GM04504 (cell line): Measurements from ENCODE around the gene EFNA4.
A peak's percentile ranks its signal among the peaks of the same experiment; 100 is the strongest.

Experiments
- DNase-seq: peaks from one replicate; pipeline ENCODE4 v3.0.0-alpha.2; 2012; ENCODE audit warnings: low read depth

The EFNA4 gene, protein sequence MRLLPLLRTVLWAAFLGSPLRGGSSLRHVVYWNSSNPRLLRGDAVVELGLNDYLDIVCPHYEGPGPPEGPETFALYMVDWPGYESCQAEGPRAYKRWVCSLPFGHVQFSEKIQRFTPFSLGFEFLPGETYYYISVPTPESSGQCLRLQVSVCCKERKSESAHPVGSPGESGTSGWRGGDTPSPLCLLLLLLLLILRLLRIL

DNA sequence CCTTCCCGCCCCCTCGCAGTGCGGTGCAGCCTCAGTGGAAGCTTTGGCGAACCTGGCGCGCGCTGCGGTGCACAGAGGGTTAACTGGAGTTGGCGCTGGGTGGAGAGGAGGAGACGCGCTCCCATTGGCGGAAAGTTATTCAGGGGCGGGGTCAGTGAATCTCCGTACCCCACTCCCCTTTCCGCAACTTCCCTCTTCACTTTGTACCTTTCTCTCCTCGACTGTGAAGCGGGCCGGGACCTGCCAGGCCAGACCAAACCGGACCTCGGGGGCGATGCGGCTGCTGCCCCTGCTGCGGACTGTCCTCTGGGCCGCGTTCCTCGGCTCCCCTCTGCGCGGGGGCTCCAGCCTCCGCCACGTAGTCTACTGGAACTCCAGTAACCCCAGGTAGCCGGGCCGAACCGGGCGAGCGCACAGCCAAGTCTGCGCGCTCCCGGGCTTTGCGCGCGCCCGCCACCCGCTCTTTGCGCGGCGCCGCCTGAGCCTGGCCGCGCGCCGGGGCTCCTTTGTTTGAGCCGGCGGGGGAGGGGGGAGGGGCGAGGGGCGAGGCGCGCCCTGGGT, at the start of gene EFNA4:
Gene EFNA4, plus strand, starts transcription at position 191 of the 561 bp plus-strand sequence. Its CDS starts 84 bp downstream, at position 275.
- DNase-seq, result peak; percentile 53

DNA sequence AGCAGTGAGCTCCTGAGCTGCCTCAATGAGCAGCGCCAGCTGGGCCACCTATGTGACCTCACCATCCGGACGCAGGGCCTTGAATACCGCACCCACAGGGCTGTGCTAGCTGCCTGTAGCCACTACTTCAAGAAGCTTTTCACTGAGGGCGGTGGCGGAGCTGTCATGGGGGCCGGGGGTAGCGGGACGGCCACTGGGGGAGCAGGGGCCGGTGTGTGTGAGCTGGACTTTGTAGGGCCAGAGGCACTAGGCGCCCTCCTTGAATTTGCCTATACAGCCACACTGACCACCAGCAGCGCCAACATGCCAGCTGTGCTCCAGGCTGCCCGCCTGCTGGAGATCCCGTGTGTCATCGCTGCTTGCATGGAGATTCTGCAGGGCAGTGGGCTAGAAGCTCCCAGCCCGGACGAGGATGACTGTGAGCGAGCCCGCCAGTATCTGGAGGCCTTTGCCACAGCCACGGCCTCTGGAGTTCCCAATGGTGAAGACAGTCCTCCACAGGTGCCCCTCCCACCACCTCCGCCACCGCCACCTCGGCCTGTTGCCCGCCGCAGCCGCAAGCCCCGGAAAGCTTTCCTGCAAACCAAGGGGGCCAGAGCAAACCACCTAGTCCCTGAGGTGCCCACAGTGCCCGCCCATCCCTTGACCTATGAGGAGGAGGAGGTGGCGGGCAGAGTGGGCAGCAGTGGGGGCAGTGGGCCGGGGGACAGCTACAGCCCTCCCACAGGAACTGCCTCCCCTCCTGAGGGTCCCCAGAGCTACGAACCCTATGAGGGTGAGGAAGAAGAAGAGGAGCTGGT, 48.6 kb upstream of the EFNA4 start:
- DNase-seq, result no peak

DNA sequence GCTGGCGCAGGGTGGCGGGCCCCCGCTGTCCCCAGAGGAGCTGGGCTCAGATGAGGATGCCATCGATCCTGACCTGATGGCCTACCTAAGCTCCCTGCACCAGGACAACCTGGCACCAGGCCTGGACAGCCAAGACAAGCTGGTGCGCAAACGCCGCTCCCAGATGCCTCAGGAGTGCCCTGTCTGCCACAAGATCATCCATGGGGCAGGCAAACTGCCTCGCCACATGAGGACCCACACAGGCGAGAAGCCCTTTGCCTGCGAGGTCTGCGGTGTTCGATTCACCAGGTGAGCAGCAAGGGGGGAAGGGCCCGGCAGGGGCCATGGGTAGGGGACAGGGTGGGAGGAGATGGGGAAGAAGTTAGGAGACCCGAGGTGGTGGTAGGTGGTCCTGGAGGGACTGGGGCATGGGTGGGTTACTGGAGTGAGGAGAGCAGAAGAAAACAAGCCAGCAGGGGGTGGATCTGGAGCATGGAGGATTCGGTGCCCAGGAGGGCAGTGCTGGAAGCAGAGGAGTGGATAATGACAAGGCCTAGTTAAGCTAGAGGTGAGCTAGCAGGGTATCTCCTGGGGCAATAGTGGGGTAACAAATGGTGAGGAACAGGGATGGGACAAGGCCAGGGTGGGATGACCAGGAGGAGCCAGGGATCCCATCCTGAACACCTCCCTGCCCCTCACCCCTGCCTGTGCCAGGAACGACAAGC, 47.9 kb upstream of the EFNA4 start:
- DNase-seq, result no peak

DNA sequence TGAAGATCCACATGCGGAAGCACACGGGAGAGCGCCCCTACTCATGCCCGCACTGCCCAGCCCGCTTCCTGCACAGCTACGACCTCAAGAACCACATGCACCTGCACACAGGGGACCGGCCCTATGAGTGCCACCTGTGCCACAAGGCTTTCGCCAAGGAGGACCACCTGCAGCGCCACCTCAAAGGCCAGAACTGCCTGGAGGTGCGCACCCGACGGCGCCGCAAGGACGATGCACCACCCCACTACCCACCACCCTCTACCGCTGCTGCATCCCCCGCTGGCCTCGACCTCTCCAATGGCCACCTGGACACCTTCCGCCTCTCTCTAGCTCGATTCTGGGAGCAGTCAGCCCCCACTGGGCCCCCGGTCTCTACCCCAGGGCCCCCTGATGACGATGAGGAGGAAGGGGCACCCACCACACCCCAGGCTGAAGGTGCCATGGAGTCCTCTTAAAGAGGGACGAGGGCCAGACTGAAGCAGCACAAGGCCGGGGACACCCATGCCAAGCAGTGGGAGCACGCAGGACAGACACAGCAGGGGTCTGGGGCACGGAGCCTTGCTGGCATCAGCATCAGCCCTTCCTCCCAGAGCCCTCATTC, 47.2 kb upstream of the EFNA4 start:
- no peak for DNase-seq

DNA sequence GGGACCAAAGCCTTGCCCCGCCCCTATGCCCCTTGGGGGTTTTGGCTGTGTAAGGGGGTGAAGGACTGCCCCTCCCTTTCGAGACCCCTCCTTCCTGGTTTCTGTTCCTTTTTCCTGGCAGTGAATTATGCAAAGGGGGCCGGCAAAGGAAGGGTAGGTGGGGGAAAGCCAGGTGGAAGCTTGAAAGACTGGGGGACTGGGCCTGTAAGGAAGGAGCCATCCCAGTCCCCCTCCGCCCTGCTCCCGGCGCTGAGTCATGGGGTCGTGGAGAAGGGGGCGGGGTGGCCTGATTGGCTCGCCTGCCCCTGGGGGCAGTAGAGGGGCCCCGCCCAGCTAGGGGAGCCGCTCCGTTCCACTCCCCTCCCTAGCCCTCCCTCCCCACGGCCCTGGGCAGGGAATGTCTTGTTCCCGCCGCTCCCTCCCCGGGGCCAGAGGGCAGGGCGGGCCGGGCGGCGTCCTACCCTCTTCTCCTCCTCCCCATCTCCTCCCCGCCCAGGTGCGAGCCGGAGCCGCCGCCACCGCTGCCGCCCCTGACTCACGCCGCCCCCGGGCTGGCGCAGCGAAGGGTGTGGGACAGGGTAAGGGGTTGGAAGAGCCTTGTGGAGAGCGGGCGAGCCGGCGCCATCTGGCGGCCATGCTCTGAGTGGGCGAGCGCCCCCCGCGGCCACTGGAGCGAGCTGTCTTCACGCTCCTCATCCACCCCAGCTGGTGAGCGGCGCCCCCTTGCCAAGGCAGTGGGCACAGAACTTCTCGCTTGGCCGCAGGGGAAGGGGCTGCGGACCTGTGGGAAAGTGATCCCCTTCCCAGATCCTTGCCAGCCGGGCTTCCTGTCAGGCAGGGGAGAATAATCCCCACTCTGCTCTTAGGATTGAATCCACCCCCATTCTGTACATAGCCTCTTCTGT, 46.2 kb upstream of the EFNA4 start:
- DNase-seq, result no peak

DNA sequence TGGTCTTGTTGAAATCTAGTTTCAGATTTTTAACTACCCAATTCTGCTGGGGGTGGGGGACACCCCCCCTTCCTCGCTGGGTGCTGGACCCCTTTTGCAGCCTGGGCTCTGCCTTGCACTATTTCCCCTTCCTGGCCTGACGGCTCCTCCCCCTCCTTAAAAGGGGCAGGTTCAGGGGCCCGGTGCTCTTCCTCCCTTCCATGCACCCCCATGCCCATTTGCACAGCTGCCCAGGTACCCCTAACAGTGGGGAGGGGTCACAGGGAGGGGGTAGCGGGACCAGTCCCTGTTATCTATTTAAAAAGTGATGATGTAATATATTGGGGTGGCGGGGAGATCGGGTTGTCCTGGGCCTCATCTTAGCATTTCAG, 45.6 kb upstream of the EFNA4 start:
- no peak for DNase-seq

DNA sequence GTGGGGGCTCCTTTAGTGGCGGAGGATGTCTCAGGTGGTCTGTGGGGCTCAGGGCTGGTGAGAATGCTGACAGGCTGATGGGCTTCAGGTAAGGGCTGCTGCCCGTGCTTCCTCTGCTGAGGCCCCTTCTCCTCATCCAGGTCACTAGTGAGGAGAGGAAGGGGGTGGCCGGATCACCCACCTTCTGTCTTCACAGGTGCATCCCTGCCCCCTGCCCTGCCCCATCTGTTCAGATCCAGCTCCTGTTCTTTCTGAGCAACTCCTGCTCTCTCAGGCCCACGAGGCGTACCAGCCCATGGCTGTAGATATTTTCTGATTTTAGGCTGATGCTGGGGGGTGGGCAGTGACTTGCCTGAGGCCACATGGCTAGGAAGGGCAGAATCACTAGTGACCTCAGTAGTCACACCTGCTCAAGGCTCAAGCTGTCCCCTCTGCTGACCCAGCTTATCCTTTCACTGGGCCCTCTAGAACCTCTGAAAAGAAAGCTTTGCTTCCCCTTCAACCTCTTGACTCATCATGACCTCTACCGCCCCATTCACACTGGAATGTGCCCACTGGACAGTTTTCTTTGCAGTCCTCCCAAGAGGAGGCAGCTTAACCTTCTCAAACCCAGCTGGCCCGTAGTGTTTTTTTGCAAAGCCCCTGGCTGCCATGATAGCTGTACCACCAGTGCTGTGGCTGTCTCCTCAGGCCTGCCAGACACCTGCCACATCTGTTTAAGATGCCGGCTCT, 44.8 kb upstream of the EFNA4 start:
- no peak for DNase-seq

DNA sequence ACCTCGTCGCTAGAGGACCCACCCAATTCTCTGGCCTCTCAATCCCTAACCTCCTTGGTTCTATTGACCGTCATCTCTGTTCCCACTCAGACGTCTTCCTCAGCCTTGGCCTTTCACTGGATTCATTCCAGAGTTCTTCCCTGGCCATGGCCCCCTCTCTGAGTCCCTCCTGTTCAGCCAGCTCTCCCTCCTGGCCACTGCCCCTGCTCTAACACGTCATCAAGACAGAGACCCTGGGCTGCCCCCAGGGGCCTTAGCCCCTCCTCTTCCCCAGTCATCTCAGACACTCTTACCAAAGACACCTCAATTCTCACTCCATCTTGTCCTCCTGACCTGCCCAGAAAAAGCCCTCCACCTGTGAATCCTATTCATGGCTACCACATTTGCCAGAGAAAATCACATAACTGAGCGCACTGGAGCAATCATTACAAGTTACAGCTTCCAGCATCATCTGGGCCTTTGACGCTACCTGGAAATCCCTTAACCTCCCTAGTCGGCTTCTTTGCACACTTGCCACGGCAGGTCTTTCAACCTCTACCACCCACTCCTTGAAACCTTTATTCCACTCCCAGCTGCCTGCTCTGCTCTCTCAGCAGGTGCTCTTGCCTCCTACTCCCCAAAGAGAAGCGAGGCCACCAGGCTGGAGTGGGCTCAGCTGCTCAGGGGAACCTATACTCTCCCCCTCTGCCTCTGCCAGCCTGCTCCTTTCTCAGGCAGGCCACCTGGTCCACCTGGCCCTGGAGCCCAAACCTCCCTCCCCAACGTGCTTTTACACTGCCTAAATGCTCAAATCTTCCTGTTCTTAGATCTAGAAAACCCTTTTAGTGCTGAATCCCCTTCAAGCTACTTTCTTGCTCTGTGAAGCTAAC, 43.9 kb upstream of the EFNA4 start:
- DNase-seq, result no peak

DNA sequence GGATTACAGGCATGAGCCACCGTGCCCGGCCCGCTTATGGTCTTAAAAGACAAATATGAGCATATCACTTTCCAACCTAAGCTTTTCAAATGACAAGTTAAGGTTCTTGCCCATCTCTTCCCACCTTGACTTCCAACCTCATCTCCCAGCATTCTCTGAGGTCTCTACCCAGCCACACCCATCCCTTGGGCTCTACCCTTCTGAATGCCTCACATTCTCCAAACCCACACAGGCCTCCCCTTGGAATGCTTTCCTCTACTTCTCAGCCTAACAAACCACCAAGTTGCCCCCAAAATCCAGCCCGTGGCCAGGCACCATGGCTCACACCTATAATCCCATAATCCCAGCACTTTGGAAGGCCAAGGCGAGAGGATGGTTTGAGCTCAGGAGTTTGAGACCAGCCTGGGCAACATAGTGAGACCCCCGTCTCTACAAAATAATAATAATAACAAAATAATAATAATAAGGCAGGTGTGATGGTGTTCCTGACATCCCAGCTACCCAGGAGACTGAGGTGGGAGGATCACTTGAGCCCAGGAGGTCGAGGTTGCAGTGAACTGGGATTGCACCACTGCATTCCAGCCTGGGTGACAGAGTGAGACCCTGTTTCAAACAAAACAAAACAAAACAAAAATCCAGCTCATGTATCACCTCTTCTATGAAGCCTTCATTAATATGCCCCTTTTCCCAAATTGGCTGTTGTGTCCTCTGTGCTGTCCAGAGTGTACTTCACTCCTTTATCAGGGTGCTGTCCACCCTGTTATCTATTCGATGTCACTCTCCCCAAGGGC, 41.2 kb upstream of the EFNA4 start:
- no peak for DNase-seq

DNA sequence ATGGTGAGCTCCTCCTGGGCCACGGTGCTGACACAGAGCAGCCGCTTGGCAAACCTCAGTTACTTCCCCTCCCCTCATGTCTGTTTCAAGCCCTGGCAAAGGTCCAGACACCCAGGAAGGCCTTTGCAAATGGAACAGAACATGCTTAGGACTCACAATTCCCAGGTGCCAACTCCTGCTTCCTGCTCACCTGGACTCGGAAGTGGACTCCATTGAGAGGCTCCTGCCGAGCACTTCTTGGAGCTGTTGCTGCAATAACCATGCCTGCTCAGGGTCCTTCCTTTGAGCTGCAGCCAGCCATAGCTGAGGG, 40.7 kb upstream of the EFNA4 start:
- DNase-seq, result no peak

DNA sequence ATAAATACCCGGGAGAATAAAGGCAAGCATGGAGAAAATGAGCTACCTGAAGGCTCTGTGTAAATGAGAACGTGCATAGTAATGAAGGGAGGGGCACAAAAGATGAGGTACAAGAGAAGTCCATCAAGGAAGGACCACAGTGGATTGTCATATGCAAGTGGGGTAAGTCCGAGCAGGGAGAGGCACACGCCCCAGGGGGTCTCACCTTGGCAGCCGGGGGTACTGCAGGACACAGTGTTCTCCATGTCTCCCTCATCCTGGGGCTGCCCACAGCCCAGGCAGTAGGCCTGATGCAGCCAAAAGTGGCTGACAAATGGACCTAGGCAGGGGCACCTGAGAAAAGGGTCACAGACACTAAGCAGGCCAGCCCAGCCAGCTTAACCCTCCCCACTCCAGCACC, 39.9 kb upstream of the EFNA4 start:
- no peak for DNase-seq

DNA sequence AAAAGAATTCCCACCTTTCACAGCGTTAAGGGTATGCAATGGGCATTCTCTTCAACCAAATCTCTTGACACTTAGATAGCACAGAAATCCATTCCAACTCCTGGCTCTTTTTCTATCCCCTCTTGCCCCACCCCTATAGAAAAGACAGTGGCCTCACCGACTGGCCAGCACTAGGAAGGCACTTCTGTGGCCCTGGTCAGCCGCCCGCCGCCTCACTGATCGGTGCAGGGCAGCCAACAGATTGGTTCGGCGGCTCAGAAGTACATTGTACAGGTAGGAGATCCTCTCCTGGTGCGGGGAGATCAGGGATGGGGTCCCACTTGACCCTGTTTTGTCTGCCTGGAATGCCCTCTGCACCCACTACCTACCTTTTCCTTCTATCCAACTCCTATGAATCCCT, 39.2 kb upstream of the EFNA4 start:
- no peak for DNase-seq

DNA sequence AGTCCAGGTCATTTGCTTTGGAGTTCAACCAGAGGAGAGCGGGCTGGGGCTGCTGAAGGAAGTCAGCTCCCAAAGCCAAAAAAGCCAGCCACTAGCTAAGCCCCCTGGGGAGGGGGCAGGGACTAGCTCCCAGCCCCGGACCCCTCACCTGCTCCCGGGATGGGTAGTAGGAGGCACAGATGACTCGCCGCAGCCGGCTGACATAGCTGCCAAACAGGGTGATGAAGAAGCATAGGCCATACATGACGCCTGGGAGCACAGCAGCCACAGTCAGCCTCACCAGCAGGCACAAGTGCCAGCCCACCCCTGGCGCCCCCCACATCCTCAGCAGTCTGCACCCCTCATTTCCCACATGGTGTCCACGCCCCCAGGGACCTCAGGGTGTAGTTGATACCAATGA, 37.4 kb upstream of the EFNA4 start:
- no peak for DNase-seq

DNA sequence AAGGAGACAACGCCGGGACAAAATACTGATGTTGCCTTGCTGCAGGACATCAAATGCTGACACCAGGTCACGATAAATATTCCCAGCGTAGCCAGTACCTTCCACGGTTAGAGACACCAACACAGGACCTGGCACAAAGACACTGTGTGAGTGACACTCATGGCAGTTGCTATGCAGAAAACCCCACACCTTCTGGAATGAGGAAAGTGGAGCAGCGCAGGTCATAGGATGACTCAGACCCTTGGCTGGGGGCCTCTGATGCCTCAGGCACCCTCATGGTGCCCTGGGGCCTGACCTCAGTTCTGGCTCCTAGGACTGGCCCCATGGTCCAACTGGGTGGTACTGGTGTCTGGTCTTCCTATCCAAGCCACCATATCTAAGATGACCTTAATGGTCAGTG, 37.0 kb upstream of the EFNA4 start:
- DNase-seq, result no peak

DNA sequence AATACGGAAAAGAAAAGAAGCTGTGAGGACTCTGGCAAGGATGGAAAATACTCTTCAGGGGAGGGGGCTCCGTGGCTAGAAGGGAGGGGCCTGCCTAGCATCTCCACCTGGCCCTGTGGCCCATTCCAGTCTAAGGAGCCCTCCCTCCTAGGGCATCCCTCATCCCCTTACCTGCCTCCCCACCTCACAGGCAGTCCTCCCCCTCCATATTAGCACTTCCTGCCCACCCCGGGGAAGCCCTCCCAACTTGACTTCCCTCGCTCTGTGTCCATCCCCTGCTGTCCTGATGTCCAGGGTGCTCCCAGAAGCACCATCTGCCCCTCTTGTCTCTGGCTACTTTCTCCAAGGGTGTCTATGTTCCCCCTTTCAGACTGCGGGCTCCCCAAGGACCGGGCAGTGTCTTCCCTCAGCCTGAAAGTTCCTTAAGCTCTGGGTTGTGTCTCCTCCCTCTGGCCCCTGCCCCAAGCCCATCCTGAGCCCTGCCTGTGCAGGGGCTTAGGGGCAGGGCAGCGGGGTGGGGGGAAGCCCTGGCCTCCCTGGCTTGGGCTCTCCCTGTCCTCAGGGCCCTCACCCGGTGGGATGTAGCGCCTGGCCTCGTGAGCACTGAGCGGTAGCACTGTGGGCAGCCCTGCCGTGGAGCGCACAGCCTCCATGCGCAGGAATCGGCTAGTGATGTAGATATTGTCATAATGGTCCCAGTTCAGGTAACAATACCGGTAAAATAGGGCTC, 33.9 kb upstream of the EFNA4 start:
- no peak for DNase-seq

DNA sequence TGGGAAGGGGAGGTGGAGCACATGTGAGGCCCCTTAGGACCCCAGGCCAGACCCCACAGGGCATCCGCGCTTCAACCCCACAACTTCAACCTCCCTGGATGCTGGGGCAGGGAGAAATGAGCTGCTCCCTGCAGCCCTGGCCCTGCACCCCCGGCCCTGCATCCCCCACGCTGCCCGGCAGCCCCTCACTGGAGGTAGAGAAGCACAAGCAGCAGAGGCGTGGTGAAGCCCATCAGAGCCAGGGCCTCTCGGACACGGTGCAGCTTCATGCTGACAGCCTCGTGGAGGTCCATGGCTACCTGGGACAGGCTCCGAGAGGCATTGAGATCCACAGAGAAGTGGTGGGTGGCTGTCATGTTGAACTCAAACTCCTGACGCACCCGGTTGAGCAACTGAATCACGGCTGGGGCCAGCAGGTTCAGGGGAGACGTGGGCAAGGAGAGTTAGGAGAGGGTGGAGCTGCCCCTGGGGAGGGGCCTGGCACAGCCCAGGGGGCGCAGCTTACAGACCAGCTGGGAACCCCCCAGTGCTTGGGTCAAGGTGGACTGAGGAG, 33.2 kb upstream of the EFNA4 start:
- DNase-seq, result no peak

DNA sequence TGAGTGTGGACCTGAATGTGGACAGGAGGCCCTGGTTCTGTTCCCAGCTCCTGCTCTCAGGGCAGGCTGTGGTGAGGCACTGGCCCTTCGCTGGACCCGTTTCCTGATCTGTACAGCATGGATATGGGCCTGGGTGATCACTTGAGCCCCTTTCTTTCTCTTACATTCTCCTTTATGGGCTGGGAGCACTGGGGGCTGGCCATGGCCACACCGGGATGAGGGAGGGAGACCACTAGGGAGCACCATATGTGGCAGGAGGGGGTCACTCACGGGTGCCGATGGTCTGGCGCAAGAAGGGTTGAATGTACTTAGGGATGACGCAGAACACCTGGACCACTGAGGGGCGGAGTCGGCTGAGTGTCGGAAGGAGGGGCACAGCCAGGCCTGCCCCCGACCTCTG, 32.6 kb upstream of the EFNA4 start:
- DNase-seq, result no peak

DNA sequence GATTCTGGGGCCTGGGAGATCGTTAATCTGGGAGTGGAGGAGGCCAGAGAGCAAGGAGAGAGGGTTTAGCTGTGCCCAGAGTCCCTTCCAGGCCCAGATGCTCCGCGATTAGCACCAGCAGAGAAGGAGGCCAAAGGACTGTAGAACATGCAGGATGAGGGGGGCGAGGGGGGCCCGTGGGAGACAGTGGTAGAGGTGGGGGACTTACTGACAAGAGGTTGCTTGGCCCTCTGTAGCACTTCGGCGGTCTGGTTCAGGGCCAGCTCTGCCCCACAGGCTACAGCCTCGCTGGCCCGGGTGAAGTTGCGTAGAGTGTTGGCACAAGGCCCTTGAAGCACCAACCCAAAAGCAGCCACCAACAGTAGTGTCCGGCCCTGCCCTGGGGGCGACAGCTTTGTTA, 30.7 kb upstream of the EFNA4 start:
- DNase-seq, result no peak
